Fibroblast of lung (primary cell): Measurements from ENCODE around the gene FYB2. TPM values are rescaled to one million over a fixed set of nuclear protein-coding genes. Genes with fewer than 3 reads are reported as not detected.
A peak's percentile ranks its signal among the peaks of the same experiment; 100 is the strongest.

Source experiments
- DNase-seq, 2 donors: peaks; one replicate each; pipeline versions ENCODE4 v3.0.0 to v3.0.0-alpha.2; 2010; ENCODE audit warnings: low read depth in 2 of 2
- H2AFZ ChIP-seq: 2 replicates; pipeline ENCODE4 v1.5.1; 2012; ENCODE audit warnings: low read length, control low read depth, inconsistent platforms
- H3K27ac ChIP-seq: 2 replicates; pipeline ENCODE4 v1.5.1; 2011; ENCODE audit warnings: low read length, control low read depth; ENCODE audit not compliant: insufficient read depth
- H3K27me3 ChIP-seq: 2 replicates; pipeline ENCODE4 v1.5.1; 2011; ENCODE audit warnings: mild to moderate bottlenecking, low read length; ENCODE audit not compliant: control insufficient read depth, insufficient read depth
- H3K36me3 ChIP-seq: 2 replicates; pipeline ENCODE4 v1.5.1; 2011; ENCODE audit warnings: low read length; ENCODE audit not compliant: control insufficient read depth, insufficient read depth
- H3K4me1 ChIP-seq: 2 replicates; pipeline ENCODE4 v1.5.1; 2011; ENCODE audit warnings: low read length; ENCODE audit not compliant: control insufficient read depth, insufficient read depth; ENCODE audit errors: extremely low read depth
- H3K4me2 ChIP-seq: 2 replicates; pipeline ENCODE4 v1.5.1; 2011; ENCODE audit warnings: low read length, control low read depth; ENCODE audit not compliant: insufficient read depth; ENCODE audit errors: extremely low read depth
- H3K4me3 ChIP-seq, 4 experiments: fragments of 200-600 bp in 1 of 4; sonication (generic) in 1 of 4; replicated peaks in 1 of 4; 2 replicates each; pipeline ENCODE4 v1.5.1; 2011 to 2016; ENCODE audit warnings: low read length in 4 of 4, low read depth in 3 of 4, mild to moderate bottlenecking in 3 of 4, control low read depth in 2 of 4, inconsistent platforms in 1 of 4, mixed read lengths in 1 of 4; ENCODE audit not compliant: insufficient read depth in 1 of 4; ENCODE audit errors: control extremely low read depth in 1 of 4
- H3K79me2 ChIP-seq: 2 replicates; pipeline ENCODE4 v1.5.1; 2012; ENCODE audit warnings: mild to moderate bottlenecking, low read length, inconsistent platforms; ENCODE audit not compliant: control insufficient read depth, insufficient read depth
- H3K9ac ChIP-seq: 2 replicates; pipeline ENCODE4 v1.5.1; 2011; ENCODE audit warnings: mild to moderate bottlenecking, low read length, control low read depth; ENCODE audit not compliant: insufficient read depth
- H3K9me3 ChIP-seq: 2 replicates; pipeline ENCODE4 v1.5.1; 2012; ENCODE audit warnings: low read depth, low read length; ENCODE audit not compliant: control insufficient read depth, insufficient read depth
- H4K20me1 ChIP-seq: 2 replicates; pipeline ENCODE4 v1.5.1; 2011; ENCODE audit warnings: low read length; ENCODE audit not compliant: control insufficient read depth, insufficient read depth; ENCODE audit errors: extremely low read depth
- EZH2 ChIP-seq: IDR thresholded peaks from 2 replicates; pipeline ENCODE4 v1.5.1; 2012; ENCODE audit warnings: low read length, control low read depth, mild to moderate bottlenecking; ENCODE audit errors: missing control alignments
- polyA plus RNA-seq, 2 donors: library from polyadenylated mRNA; depleted of rRNA in 1 of 2; stranded (reverse) in 1 of 2; unstranded in 1 of 2; fragments of >200 nt; gene quantifications; 2 replicates each; pipeline ENCODE4 v1.2.1, GENCODE V29; 2011 to 2012; ENCODE audit warnings: missing spikeins in 1 of 2
- total RNA-seq: library from RNA; depleted of rRNA; stranded (reverse); fragments of >200 nt; gene quantifications from 2 replicates; pipeline ENCODE4 v1.2.1, GENCODE V29; 2014
- TF ChIP-seq, protein P1 (sequence below), 2 donors: IDR thresholded peaks in 1 of 2; conservative IDR thresholded peaks in 1 of 2; 1 replicate in 1 of 2; 2 replicates in 1 of 2; pipeline ENCODE4 v1.5.1; 2011 to 2012; ENCODE audit warnings: low read length in 2 of 2, control low read depth in 1 of 2, inconsistent platforms in 1 of 2, low read depth in 1 of 2, mild to moderate bottlenecking in 1 of 2

Gene FYB2
- total and polyA plus RNA-seq, 2 donors (not counting 1 experiment from before 2014, with no cell fraction given) = not detected

DNA sequence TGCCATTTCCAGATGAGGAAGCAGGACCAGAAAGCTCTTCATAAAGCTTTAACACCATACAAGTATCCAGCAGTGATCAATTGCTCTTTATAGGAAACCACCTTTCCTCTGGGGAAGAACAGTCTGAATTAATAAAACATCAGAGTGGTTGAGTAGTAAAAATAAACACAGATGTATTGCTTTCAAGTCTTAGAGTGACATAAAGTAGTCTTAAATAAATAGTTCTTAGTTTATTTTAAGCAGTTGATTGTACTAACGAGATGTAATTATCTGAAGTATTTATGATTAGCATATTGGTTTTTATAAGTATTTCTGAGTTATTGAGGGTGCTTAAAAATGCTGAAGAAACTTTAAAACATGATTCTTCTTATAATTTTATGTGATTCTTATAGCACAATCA, 107.1 kb downstream of the FYB2 start:
- TF ChIP-seq, protein P1, sequence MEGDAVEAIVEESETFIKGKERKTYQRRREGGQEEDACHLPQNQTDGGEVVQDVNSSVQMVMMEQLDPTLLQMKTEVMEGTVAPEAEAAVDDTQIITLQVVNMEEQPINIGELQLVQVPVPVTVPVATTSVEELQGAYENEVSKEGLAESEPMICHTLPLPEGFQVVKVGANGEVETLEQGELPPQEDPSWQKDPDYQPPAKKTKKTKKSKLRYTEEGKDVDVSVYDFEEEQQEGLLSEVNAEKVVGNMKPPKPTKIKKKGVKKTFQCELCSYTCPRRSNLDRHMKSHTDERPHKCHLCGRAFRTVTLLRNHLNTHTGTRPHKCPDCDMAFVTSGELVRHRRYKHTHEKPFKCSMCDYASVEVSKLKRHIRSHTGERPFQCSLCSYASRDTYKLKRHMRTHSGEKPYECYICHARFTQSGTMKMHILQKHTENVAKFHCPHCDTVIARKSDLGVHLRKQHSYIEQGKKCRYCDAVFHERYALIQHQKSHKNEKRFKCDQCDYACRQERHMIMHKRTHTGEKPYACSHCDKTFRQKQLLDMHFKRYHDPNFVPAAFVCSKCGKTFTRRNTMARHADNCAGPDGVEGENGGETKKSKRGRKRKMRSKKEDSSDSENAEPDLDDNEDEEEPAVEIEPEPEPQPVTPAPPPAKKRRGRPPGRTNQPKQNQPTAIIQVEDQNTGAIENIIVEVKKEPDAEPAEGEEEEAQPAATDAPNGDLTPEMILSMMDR (conservative IDR thresholded peaks at IDR 0.05 in 1 of 2, IDR thresholded peaks at IDR 0.05 in 1 of 2; ENCODE audit: low read depth in 1 of 2, low read length in 2 of 2) = no peak
- no peak for TF ChIP-seq EZH2
- H3K9ac ChIP-seq = no peak overlapping the region
- H3K36me3 ChIP-seq = no peaks in the 10 kb centered on the region
- H3K79me2 ChIP-seq = no peaks in the 10 kb centered on the region
- no peak overlapping the region for H2AFZ ChIP-seq
- peak in 1 of 2 donors; percentile 7 for DNase-seq
- peaks cover 3% of the 10 kb centered on the region for H3K4me1 ChIP-seq
- H3K27ac ChIP-seq = no peak overlapping the region
- no peaks in the 10 kb centered on the region for H3K9me3 ChIP-seq
- H3K27me3 ChIP-seq = no peaks in the 10 kb centered on the region
- no peak overlapping the region for H3K4me2 ChIP-seq
- no peaks in the 10 kb centered on the region for H4K20me1 ChIP-seq
- H3K4me3 ChIP-seq = no peak overlapping the region

DNA sequence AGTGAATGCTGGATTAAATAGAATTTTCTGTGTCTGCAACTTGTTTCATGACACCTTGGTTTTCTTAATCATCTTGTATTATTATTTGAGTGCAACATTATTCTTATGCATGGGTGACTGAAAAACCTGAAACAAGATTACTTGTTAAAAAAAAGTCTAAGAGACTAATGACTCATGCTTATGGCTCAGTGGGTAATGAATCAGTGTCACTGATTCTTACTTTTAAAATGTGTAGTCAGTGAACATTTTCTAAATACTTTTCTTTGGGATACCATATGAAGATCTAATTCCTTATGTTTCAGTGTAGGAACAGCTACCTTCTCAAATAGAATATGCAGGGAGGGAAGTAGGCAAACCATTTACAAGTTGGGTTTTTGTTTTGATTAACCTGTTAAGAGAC, 108.6 kb downstream of the FYB2 start:
- Histone ChIP-seq H3K27ac (no peak overlapping the region), H4K20me1 (no peaks in the 10 kb centered on the region), H3K9ac (no peak overlapping the region), H3K4me3 (no peak overlapping the region), H2AFZ (no peak overlapping the region), H3K27me3 (no peaks in the 10 kb centered on the region), H3K36me3 (no peaks in the 10 kb centered on the region), H3K9me3 (no peaks in the 10 kb centered on the region), H3K79me2 (no peaks in the 10 kb centered on the region), H3K4me1 (peaks cover 3% of the 10 kb centered on the region), H3K4me2 (no peak overlapping the region)
- peak; percentile 74 to 90 for DNase-seq
- TF ChIP-seq, protein P1 (conservative IDR thresholded peaks at IDR 0.05 in 1 of 2, IDR thresholded peaks at IDR 0.05 in 1 of 2; ENCODE audit: low read depth in 1 of 2, low read length in 2 of 2) = no peak
- TF ChIP-seq EZH2 = no peak

DNA sequence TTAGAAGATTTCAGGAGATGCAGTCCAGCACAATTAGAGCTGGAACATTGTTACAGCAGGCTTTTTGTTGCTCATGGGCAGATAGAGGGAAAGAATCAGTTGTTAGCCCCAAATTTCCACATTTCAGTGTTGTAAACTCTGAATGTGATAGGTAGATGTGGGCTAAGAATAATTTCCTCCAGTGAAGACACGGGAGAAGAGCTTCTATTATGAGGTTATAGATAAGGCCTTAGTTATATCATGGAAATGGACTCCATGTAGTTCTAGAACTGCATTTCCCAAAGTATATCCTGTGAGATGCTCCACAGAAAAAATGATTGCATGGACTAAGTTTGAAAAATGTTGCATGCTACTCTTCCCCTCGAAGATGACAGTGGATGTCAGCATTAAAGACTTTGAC, 109.2 kb downstream of the FYB2 start:
- Histone ChIP-seq H3K27me3 (no peaks in the 10 kb centered on the region), H3K4me1 (peaks cover 3% of the 10 kb centered on the region), H3K27ac (no peak overlapping the region), H4K20me1 (no peaks in the 10 kb centered on the region), H3K9me3 (no peaks in the 10 kb centered on the region), H3K36me3 (no peaks in the 10 kb centered on the region), H3K79me2 (no peaks in the 10 kb centered on the region), H2AFZ (no peak overlapping the region), H3K4me2 (no peak overlapping the region), H3K9ac (no peak overlapping the region), H3K4me3 (no peak overlapping the region)
- TF ChIP-seq, protein P1 (conservative IDR thresholded peaks at IDR 0.05 in 1 of 2, IDR thresholded peaks at IDR 0.05 in 1 of 2; ENCODE audit: low read depth in 1 of 2, low read length in 2 of 2) = no peak
- no peak for TF ChIP-seq EZH2
- DNase-seq = no peak
